GM23338 (cell line): ENCODE measurements around the gene HBB. TPM values are rescaled to one million over a fixed set of nuclear protein-coding genes. Genes with fewer than 3 reads are reported as not detected.

Experiments
- ATAC-seq: fragments of 200-7000 bp; cut with Tn5 transposase; 3 replicates; pipeline ENCODE4 v1.9.1; 2020
- DNase-seq: peaks from one replicate; pipeline ENCODE4 v3.0.0-alpha.2; 2015; ENCODE audit warnings: low spot score
- H2AFZ ChIP-seq: fragments of 200-600 bp; sonication (generic); 2 replicates; pipeline ENCODE4 v1.8.0; 2016; ENCODE audit warnings: antibody characterized with exemption, mild to moderate bottlenecking, moderate library complexity
- H3F3A ChIP-seq: fragments of 200-600 bp; sonication (generic); replicated peaks from 2 replicates; pipeline ENCODE4 v1.8.0; 2017; ENCODE audit warnings: antibody characterized with exemption, mixed run types, low read depth
- H3K27ac ChIP-seq: fragments of 200-600 bp; sonication (generic); 2 replicates; pipeline ENCODE4 v1.6.1; 2016; ENCODE audit warnings: low read depth
- H3K27me3 ChIP-seq: fragments of 200-600 bp; sonication (generic); 2 replicates; pipeline ENCODE4 v1.8.0; 2016; ENCODE audit warnings: mild to moderate bottlenecking, mixed run types, moderate library complexity; ENCODE audit not compliant: insufficient read depth
- H3K36me3 ChIP-seq: fragments of 200-600 bp; sonication (generic); 2 replicates; pipeline ENCODE4 v1.8.0; 2016; ENCODE audit warnings: mild to moderate bottlenecking; ENCODE audit not compliant: insufficient read depth
- H3K4me1 ChIP-seq: fragments of 200-600 bp; sonication (generic); 2 replicates; pipeline ENCODE4 v1.8.0; 2016; ENCODE audit warnings: mild to moderate bottlenecking, moderate library complexity; ENCODE audit not compliant: insufficient read depth
- H3K4me2 ChIP-seq: fragments of 200-600 bp; sonication (generic); 2 replicates; pipeline ENCODE4 v1.7.1; 2017; ENCODE audit warnings: mixed run types
- H3K4me3 ChIP-seq: fragments of 200-600 bp; sonication (generic); 2 replicates; pipeline ENCODE4 v1.6.1; 2016; ENCODE audit warnings: mixed run types
- H3K79me2 ChIP-seq: fragments of 200-600 bp; sonication (generic); replicated peaks from 2 replicates; pipeline ENCODE4 v1.8.0; 2017; ENCODE audit warnings: mild to moderate bottlenecking; ENCODE audit not compliant: insufficient read depth
- H3K9me2 ChIP-seq: fragments of 200-600 bp; sonication (generic); 2 replicates; pipeline ENCODE4 v1.8.0; 2017; ENCODE audit not compliant: insufficient read depth
- H4K20me1 ChIP-seq: fragments of 200-600 bp; sonication (generic); replicated peaks from 2 replicates; pipeline ENCODE4 v1.8.0; 2017; ENCODE audit warnings: mild to moderate bottlenecking; ENCODE audit not compliant: insufficient read depth
- H3K27ac Mint-ChIP-seq: 2 replicates; pipeline ENCODE4 v1.8.0; 2020; ENCODE audit warnings: inconsistent platforms, mild to moderate bottlenecking, moderate library complexity, mixed read lengths
- H3K27me3 Mint-ChIP-seq: 3 replicates; pipeline ENCODE4 v1.8.0; 2022; ENCODE audit warnings: low read depth, mild to moderate bottlenecking, moderate library complexity, mixed read lengths, inconsistent platforms; ENCODE audit not compliant: insufficient read depth, poor library complexity
- H3K36me3 Mint-ChIP-seq: 3 replicates; pipeline ENCODE4 v1.8.0; 2021; ENCODE audit warnings: low read depth, mild to moderate bottlenecking, inconsistent platforms, moderate library complexity, mixed read lengths
- H3K4me1 Mint-ChIP-seq: 3 replicates; pipeline ENCODE4 v1.8.0; 2020; ENCODE audit warnings: mild to moderate bottlenecking, inconsistent platforms, mixed read lengths
- H3K4me3 Mint-ChIP-seq: 3 replicates; pipeline ENCODE4 v1.8.0; 2021; ENCODE audit warnings: moderate library complexity, mild to moderate bottlenecking, inconsistent platforms, mixed read lengths
- H3K9me3 Mint-ChIP-seq: 3 replicates; pipeline ENCODE4 v1.8.0; 2020; ENCODE audit warnings: moderate library complexity, mild to moderate bottlenecking, inconsistent platforms, mixed read lengths
- CREB1 ChIP-seq: fragments of 250-450 bp; sonication (Bioruptor Pico); IDR thresholded peaks from 2 replicates; pipeline ENCODE4 v1.5.0; 2020; ENCODE audit warnings: low read depth, mild to moderate bottlenecking, moderate library complexity
- EZH2 ChIP-seq: fragments of 200-600 bp; sonication (generic); IDR thresholded peaks from one replicate; pipeline ENCODE4 v1.8.0; 2017; ENCODE audit warnings: antibody characterized with exemption, mild to moderate bottlenecking, low read depth; ENCODE audit not compliant: unreplicated experiment
- EZH2phosphoT487 ChIP-seq: fragments of 200-600 bp; sonication (generic); IDR thresholded peaks from one replicate; pipeline ENCODE4 v1.8.1; 2018; ENCODE audit warnings: antibody characterized with exemption; ENCODE audit not compliant: unreplicated experiment
- NANOG ChIP-seq: IDR thresholded peaks from 2 replicates; pipeline ENCODE4 v1.6.1; 2016; ENCODE audit warnings: antibody characterized with exemption, borderline replicate concordance
- POLR2AphosphoS5 ChIP-seq: IDR thresholded peaks from 2 replicates; pipeline ENCODE4 v1.6.1; 2016; ENCODE audit warnings: antibody characterized with exemption, low read depth
- STAT1 ChIP-seq: IDR thresholded peaks from one replicate; pipeline ENCODE4 v1.6.1; 2016; ENCODE audit warnings: antibody characterized with exemption; ENCODE audit not compliant: unreplicated experiment
- ZNF114 ChIP-seq: fragments of 250-450 bp; sonication (Bioruptor Pico); IDR thresholded peaks from 2 replicates; pipeline ENCODE4 v1.5.0; 2020; ENCODE audit warnings: mild to moderate bottlenecking, moderate library complexity
- ZNF331 ChIP-seq: fragments of 250-450 bp; sonication (Bioruptor Pico); IDR thresholded peaks from 2 replicates; pipeline ENCODE4 v1.5.0; 2020; ENCODE audit warnings: low read depth, mild to moderate bottlenecking, moderate library complexity
- polyA plus RNA-seq: library from polyadenylated mRNA; unstranded; fragments of >200 nt; fragmentation: Nextera tagmentation; extraction: Ambion mirVana; gene quantifications from 2 replicates; pipeline ENCODE4 v1.2.1, GENCODE V29; 2016
- total RNA-seq: library from RNA; depleted of rRNA; stranded (reverse); fragments of >200 nt; shearing (Covaris generic); gene quantifications from 2 replicates; pipeline ENCODE4 v1.2.3, GENCODE V29; 2014
- TF ChIP-seq, protein P1 (sequence below): IDR thresholded peaks from 2 replicates; pipeline ENCODE4 v1.6.1; 2016; ENCODE audit warnings: antibody characterized with exemption
- TF ChIP-seq, protein P2 (sequence below), 2 experiments: fragments of 200-600 bp in 1 of 2; sonication (generic) in 1 of 2; conservative IDR thresholded peaks; 2 replicates each; pipeline versions ENCODE4 v1.5.1 to v1.6.1; 2016 to 2017; ENCODE audit warnings: antibody characterized with exemption in 2 of 2, low read depth in 2 of 2, mild to moderate bottlenecking in 2 of 2, moderate library complexity in 1 of 2

HBB gene
- total and polyA plus RNA-seq, 2 experiments from 2014 or later, result not detected

DNA sequence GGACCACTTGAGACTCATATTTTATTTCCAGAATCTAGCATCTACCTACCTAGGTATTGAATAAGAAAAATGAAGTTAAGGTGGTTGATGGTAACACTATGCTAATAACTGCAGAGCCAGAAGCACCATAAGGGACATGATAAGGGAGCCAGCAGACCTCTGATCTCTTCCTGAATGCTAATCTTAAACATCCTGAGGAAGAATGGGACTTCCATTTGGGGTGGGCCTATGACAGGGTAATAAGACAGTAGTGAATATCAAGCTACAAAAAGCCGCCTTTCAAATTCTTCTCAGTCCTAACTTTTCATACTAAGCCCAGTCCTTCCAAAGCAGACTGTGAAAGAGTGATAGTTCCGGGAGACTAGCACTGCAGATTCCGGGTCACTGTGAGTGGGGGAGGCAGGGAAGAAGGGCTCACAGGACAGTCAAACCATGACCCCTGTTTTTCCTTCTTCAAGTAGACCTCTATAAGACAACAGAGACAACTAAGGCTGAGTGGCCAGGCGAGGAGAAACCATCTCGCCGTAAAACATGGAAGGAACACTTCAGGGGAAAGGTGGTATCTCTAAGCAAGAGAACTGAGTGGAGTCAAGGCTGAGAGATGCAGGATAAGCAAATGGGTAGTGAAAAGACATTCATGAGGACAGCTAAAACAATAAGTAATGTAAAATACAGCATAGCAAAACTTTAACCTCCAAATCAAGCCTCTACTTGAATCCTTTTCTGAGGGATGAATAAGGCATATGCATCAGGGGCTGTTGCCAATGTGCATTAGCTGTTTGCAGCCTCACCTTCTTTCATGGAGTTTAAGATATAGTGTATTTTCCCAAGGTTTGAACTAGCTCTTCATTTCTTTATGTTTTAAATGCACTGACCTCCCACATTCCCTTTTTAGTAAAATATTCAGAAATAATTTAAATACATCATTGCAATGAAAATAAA, 2.1 kb downstream of the HBB start:
- DNase-seq (no peak), ATAC-seq (no peak)
- H3K4me3 Mint-ChIP-seq, result no peak overlapping the region
- no peaks in the 10 kb centered on the region for H3K4me1 Mint-ChIP-seq
- Histone ChIP-seq H3K4me1 (no peaks in the 10 kb centered on the region), H3K9me2 (no peaks in the 10 kb centered on the region), H3K4me3 (no peak overlapping the region), H3F3A (no peaks in the 10 kb centered on the region), H3K27ac (no peak overlapping the region), H3K79me2 (no peaks in the 10 kb centered on the region), H3K36me3 (no peaks in the 10 kb centered on the region), H4K20me1 (no peaks in the 10 kb centered on the region), H3K4me2 (no peak overlapping the region), H3K27me3 (no peaks in the 10 kb centered on the region), H2AFZ (0 out of 2 replicates have a peak overlapping the region, but pooled peaks have one; percentile 32)
- H3K36me3 Mint-ChIP-seq, result peaks cover 13% of the 10 kb centered on the region; the same call in 2 of the 3 replicates
- H3K9me3 Mint-ChIP-seq, result peaks cover 32% of the 10 kb centered on the region
- no peak for TF ChIP-seq CREB1
- no peak for TF ChIP-seq ZNF114 (CRISPR knock-in tag)
- TF ChIP-seq EZH2phosphoT487, result no peak
- TF ChIP-seq EZH2, result no peak
- TF ChIP-seq NANOG, result no peak
- no peak for TF ChIP-seq POLR2AphosphoS5
- TF ChIP-seq ZNF331 (CRISPR knock-in tag), result no peak
- TF ChIP-seq STAT1, result no peak
- no peaks in the 10 kb centered on the region for H3K27me3 Mint-ChIP-seq
- no peak overlapping the region for H3K27ac Mint-ChIP-seq

DNA sequence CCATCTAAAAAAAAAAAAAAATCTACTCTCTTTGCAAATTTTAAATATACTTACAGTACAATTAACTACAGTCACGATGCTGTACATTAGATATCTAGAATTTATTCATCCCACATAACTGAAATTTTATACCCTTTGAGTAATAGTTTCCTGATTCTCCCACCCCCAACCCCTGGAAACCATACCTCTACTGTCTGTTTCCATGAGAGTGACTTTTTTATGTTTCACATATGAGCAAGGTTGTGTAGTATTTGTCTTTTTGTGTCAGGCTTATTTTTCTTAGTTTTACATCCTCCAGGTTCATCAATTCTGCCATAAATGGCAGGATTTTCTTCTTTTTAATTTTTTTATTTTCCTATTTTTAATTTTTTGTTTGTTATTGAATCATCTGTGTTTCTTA, 3.2 kb downstream of the HBB start:
- Histone ChIP-seq H3K4me1 (no peaks in the 10 kb centered on the region), H4K20me1 (no peaks in the 10 kb centered on the region), H3K4me2 (no peak overlapping the region), H3K79me2 (no peaks in the 10 kb centered on the region), H3F3A (no peaks in the 10 kb centered on the region), H3K27ac (no peak overlapping the region), H2AFZ (no peak overlapping the region), H3K36me3 (no peaks in the 10 kb centered on the region), H3K9me2 (no peaks in the 10 kb centered on the region), H3K27me3 (no peaks in the 10 kb centered on the region), H3K4me3 (no peak overlapping the region)
- Mint-ChIP-seq H3K4me3 (no peak overlapping the region), H3K4me1 (no peaks in the 10 kb centered on the region), H3K36me3 (peaks cover 13% of the 10 kb centered on the region; the same call in 2 of the 3 replicates), H3K27me3 (no peaks in the 10 kb centered on the region), H3K9me3 (peaks cover 38% of the 10 kb centered on the region), H3K27ac (no peak overlapping the region)
- DNase-seq, result no peak
- TF ChIP-seq, protein P1, sequence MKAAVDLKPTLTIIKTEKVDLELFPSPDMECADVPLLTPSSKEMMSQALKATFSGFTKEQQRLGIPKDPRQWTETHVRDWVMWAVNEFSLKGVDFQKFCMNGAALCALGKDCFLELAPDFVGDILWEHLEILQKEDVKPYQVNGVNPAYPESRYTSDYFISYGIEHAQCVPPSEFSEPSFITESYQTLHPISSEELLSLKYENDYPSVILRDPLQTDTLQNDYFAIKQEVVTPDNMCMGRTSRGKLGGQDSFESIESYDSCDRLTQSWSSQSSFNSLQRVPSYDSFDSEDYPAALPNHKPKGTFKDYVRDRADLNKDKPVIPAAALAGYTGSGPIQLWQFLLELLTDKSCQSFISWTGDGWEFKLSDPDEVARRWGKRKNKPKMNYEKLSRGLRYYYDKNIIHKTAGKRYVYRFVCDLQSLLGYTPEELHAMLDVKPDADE, result no peak
- TF ChIP-seq EZH2phosphoT487 (no peak), ZNF114 (CRISPR knock-in tag) (no peak), EZH2 (no peak)
- TF ChIP-seq, protein P2, sequence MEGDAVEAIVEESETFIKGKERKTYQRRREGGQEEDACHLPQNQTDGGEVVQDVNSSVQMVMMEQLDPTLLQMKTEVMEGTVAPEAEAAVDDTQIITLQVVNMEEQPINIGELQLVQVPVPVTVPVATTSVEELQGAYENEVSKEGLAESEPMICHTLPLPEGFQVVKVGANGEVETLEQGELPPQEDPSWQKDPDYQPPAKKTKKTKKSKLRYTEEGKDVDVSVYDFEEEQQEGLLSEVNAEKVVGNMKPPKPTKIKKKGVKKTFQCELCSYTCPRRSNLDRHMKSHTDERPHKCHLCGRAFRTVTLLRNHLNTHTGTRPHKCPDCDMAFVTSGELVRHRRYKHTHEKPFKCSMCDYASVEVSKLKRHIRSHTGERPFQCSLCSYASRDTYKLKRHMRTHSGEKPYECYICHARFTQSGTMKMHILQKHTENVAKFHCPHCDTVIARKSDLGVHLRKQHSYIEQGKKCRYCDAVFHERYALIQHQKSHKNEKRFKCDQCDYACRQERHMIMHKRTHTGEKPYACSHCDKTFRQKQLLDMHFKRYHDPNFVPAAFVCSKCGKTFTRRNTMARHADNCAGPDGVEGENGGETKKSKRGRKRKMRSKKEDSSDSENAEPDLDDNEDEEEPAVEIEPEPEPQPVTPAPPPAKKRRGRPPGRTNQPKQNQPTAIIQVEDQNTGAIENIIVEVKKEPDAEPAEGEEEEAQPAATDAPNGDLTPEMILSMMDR (conservative IDR thresholded peaks at IDR 0.05; ENCODE audit: low read depth in 2 of 2), result no peak
- no peak for ATAC-seq
